ENCODE measurements around the gene VWA8.

VWA8 gene

GRCh38 chr13:41915081-41915480 lies 45.8 kb downstream of the VWA8 start:
- Histone ChIP-seq H3K4me1 (ENCODE audit: low read length) (peaks cover 26% of the 10 kb centered on the region), H2AFZ (ENCODE audit: low read length) (no peak overlapping the region), H3K36me3 (replicated peaks; ENCODE audit: insufficient read depth, low read length) (no peaks in the 10 kb centered on the region), H3K27ac (ENCODE audit: low read length) (no peak overlapping the region), H3K9me3 (replicated peaks; ENCODE audit: insufficient read depth, low read length) (no peaks in the 10 kb centered on the region), H3K9me2 (replicated peaks; ENCODE audit: insufficient read depth, low read length) (no peaks in the 10 kb centered on the region), H3K4me3 (ENCODE audit: low read length) (no peak overlapping the region), H4K20me1 (ENCODE audit: insufficient read depth, low read length) (no peaks in the 10 kb centered on the region), H3K79me2 (ENCODE audit: low read length) (peaks cover 33% of the 10 kb centered on the region), H3K27me3 (replicated peaks; ENCODE audit: insufficient read depth, low read length) (no peaks in the 10 kb centered on the region), H3K9ac (ENCODE audit: low read length) (no peak overlapping the region), H3K4me2 (ENCODE audit: low read depth, low read length) (peak overlapping the region; percentile 55; the same call in 1 of the 2 replicates), H3F3A (ENCODE audit: insufficient read depth, low read length) (peaks cover 17% of the 10 kb centered on the region)
- TF ChIP-seq EZH2phosphoT487 (IDR thresholded peaks at IDR 0.05; ENCODE audit: low read length) (no peak), EZH2 (optimal IDR thresholded peaks at IDR 0.05; ENCODE audit: low read depth, low read length) (no peak), CTCF (IDR thresholded peaks at IDR 0.05; ENCODE audit: low read length) (no peak)
- DNase-seq = no peak

GRCh38 chr13:41914552-41914951 lies 46.4 kb downstream of the VWA8 start:
- Histone ChIP-seq H4K20me1 (ENCODE audit: insufficient read depth, low read length) (no peaks in the 10 kb centered on the region), H3F3A (ENCODE audit: insufficient read depth, low read length) (peaks cover 17% of the 10 kb centered on the region), H3K9me3 (replicated peaks; ENCODE audit: insufficient read depth, low read length) (no peaks in the 10 kb centered on the region), H3K79me2 (ENCODE audit: low read length) (peaks cover 28% of the 10 kb centered on the region), H3K4me3 (ENCODE audit: low read length) (no peak overlapping the region), H3K4me1 (ENCODE audit: low read length) (peaks cover 26% of the 10 kb centered on the region), H3K27ac (ENCODE audit: low read length) (no peak overlapping the region), H3K36me3 (replicated peaks; ENCODE audit: insufficient read depth, low read length) (no peaks in the 10 kb centered on the region), H3K9ac (ENCODE audit: low read length) (no peak overlapping the region), H3K9me2 (replicated peaks; ENCODE audit: insufficient read depth, low read length) (no peaks in the 10 kb centered on the region), H3K4me2 (ENCODE audit: low read depth, low read length) (no peak overlapping the region), H2AFZ (ENCODE audit: low read length) (no peak overlapping the region), H3K27me3 (replicated peaks; ENCODE audit: insufficient read depth, low read length) (no peaks in the 10 kb centered on the region)
- DNase-seq = no peak
- TF ChIP-seq EZH2 (optimal IDR thresholded peaks at IDR 0.05; ENCODE audit: low read depth, low read length) (no peak), CTCF (IDR thresholded peaks at IDR 0.05; ENCODE audit: low read length) (no peak), EZH2phosphoT487 (IDR thresholded peaks at IDR 0.05; ENCODE audit: low read length) (no peak)

- Histone ChIP-seq H3K27ac (ENCODE audit: low read length) (no peak overlapping the region), H3K27me3 (replicated peaks; ENCODE audit: insufficient read depth, low read length) (no peaks in the 10 kb centered on the region), H3K36me3 (replicated peaks; ENCODE audit: insufficient read depth, low read length) (no peaks in the 10 kb centered on the region), H3F3A (ENCODE audit: insufficient read depth, low read length) (no peaks in the 10 kb centered on the region), H3K9ac (ENCODE audit: low read length) (no peak overlapping the region), H3K4me1 (ENCODE audit: low read length) (no peaks in the 10 kb centered on the region), H2AFZ (ENCODE audit: low read length) (no peak overlapping the region), H3K4me3 (ENCODE audit: low read length) (no peak overlapping the region), H4K20me1 (ENCODE audit: insufficient read depth, low read length) (no peaks in the 10 kb centered on the region), H3K4me2 (ENCODE audit: low read depth, low read length) (no peak overlapping the region), H3K9me3 (replicated peaks; ENCODE audit: insufficient read depth, low read length) (no peaks in the 10 kb centered on the region), H3K9me2 (replicated peaks; ENCODE audit: insufficient read depth, low read length) (no peaks in the 10 kb centered on the region), H3K79me2 (ENCODE audit: low read length) (peaks cover 5% of the 10 kb centered on the region; the same call in 1 of the 2 replicates)
- no peak for TF ChIP-seq EZH2 (optimal IDR thresholded peaks at IDR 0.05; ENCODE audit: low read depth, low read length)
- TF ChIP-seq CTCF (IDR thresholded peaks at IDR 0.05; ENCODE audit: low read length) = no peak
- no peak for TF ChIP-seq EZH2phosphoT487 (IDR thresholded peaks at IDR 0.05; ENCODE audit: low read length)
- DNase-seq = no peak
These were observed 51.4 kb downstream of the VWA8 start for GRCh38 chr13:41909506-41909905.
